WTC11 (cell line): ENCODE measurements around the gene TWIST2.

ENCODE experiments used
- ATF1 ChIP-seq: sonication (generic); formaldehyde crosslinking; IDR thresholded peaks from 2 replicates; pipeline ENCODE4 v1.8.1; 2023; ENCODE audit warnings: mild to moderate bottlenecking, moderate library complexity, missing genetic modification reagents
- ATF2 ChIP-seq: sonication (generic); formaldehyde crosslinking; IDR thresholded peaks from 2 replicates; pipeline ENCODE4 v1.8.1; 2022; ENCODE audit warnings: low read depth, missing genetic modification reagents, borderline replicate concordance
- CREB1 ChIP-seq: sonication (generic); formaldehyde crosslinking; IDR thresholded peaks from 2 replicates; pipeline ENCODE4 v1.8.0; 2023; ENCODE audit warnings: mild to moderate bottlenecking, missing genetic modification reagents
- CTCF ChIP-seq: fragments of 200-600 bp; IDR thresholded peaks from 2 replicates; pipeline ENCODE4 v1.8.0; 2022; ENCODE audit warnings: antibody characterized with exemption
- ELF4 ChIP-seq: sonication (generic); formaldehyde crosslinking; IDR thresholded peaks from 2 replicates; pipeline ENCODE4 v1.8.1; 2022; ENCODE audit warnings: low read depth, mild to moderate bottlenecking, moderate library complexity, missing genetic modification reagents
- FOXK1 ChIP-seq: sonication (generic); formaldehyde crosslinking; IDR thresholded peaks from 2 replicates; pipeline ENCODE4 v1.8.0; 2022; ENCODE audit warnings: mild to moderate bottlenecking, moderate library complexity, missing genetic modification reagents
- FOXP4 ChIP-seq: sonication (generic); formaldehyde crosslinking; IDR thresholded peaks from 2 replicates; pipeline ENCODE4 v1.8.0; 2022; ENCODE audit warnings: mild to moderate bottlenecking, missing genetic modification reagents
- MAX ChIP-seq: sonication (generic); formaldehyde crosslinking; IDR thresholded peaks from 2 replicates; pipeline ENCODE4 v1.8.0; 2022; ENCODE audit warnings: mild to moderate bottlenecking, missing genetic modification reagents
- NFE2L1 ChIP-seq: sonication (generic); formaldehyde crosslinking; IDR thresholded peaks from 2 replicates; pipeline ENCODE4 v1.8.1; 2023; ENCODE audit warnings: missing genetic modification reagents
- NR2C2 ChIP-seq: sonication (generic); formaldehyde crosslinking; IDR thresholded peaks from 2 replicates; pipeline ENCODE4 v1.8.0; 2022; ENCODE audit warnings: mild to moderate bottlenecking, missing genetic modification reagents
- NR3C1 ChIP-seq: sonication (generic); formaldehyde crosslinking; conservative IDR thresholded peaks from 2 replicates; pipeline ENCODE4 v1.8.1; 2023; ENCODE audit warnings: low read depth, mild to moderate bottlenecking, missing genetic modification reagents
- PREB ChIP-seq: sonication (generic); formaldehyde crosslinking; IDR thresholded peaks from 2 replicates; pipeline ENCODE4 v1.8.1; 2022; ENCODE audit warnings: mild to moderate bottlenecking, missing genetic modification reagents, moderate library complexity, borderline replicate concordance
- TEAD4 ChIP-seq: sonication (generic); formaldehyde crosslinking; IDR thresholded peaks from 2 replicates; pipeline ENCODE4 v1.8.0; 2022; ENCODE audit warnings: mild to moderate bottlenecking, missing genetic modification reagents

GRCh38 chr2:238847841-238848690 lies at the start of gene TWIST2:
- peak; percentile 44; the same call in 1 of the 2 replicates for TF ChIP-seq FOXK1 (CRISPR knock-in tag)
- no peak for TF ChIP-seq CTCF
- TF ChIP-seq TEAD4 (CRISPR knock-in tag) = no peak
- peak; percentile 81; the same call in 1 of the 2 replicates for TF ChIP-seq NFE2L1 (CRISPR knock-in tag)
- TF ChIP-seq MAX (CRISPR knock-in tag) = peak; percentile 63; the same call in 1 of the 2 replicates
- TF ChIP-seq NR3C1 (CRISPR knock-in tag) = no peak
- TF ChIP-seq FOXP4 (CRISPR knock-in tag) = no peak
- no peak for TF ChIP-seq CREB1 (CRISPR knock-in tag)
- no peak for TF ChIP-seq NR2C2 (CRISPR knock-in tag)
- no peak for TF ChIP-seq ATF2 (CRISPR knock-in tag)
- TF ChIP-seq PREB (CRISPR knock-in tag) = no peak
- no peak for TF ChIP-seq ELF4 (CRISPR knock-in tag)
- no peak for TF ChIP-seq ATF1 (CRISPR knock-in tag)
